LNCaP clone FGC (cell line): ENCODE results near the gene FOXN3.

ENCODE experiments used
- DNase-seq: peaks from one replicate; pipeline ENCODE4 v3.0.0-alpha.2; 2011; ENCODE audit warnings: low read depth
- H3K4me3 ChIP-seq: 2 replicates; pipeline ENCODE4 v1.5.1; 2011; ENCODE audit warnings: mild to moderate bottlenecking, low read depth, low read length, control low read depth
- CTCF ChIP-seq: IDR thresholded peaks from 2 replicates; pipeline ENCODE4 v1.5.1; 2012; ENCODE audit warnings: mild to moderate bottlenecking; ENCODE audit not compliant: control insufficient read depth, insufficient read depth; ENCODE audit errors: extremely low read depth

Gene FOXN3

GRCh38 chr14:89350152-89350551 is 66.9 kb downstream of the FOXN3 start:
- no peak overlapping the region for H3K4me3 ChIP-seq
- TF ChIP-seq CTCF, result no peak
- DNase-seq, result no peak

GRCh38 chr14:89349171-89350008 is 67.6 kb downstream of the FOXN3 start:
- DNase-seq, result no peak
- no peak for TF ChIP-seq CTCF
- H3K4me3 ChIP-seq, result no peak overlapping the region

GRCh38 chr14:89348722-89349121 is 68.3 kb downstream of the FOXN3 start:
- no peak overlapping the region for H3K4me3 ChIP-seq
- no peak for TF ChIP-seq CTCF
- no peak for DNase-seq

- no peak for DNase-seq
- H3K4me3 ChIP-seq, result no peak overlapping the region
- no peak for TF ChIP-seq CTCF
Measured at GRCh38 chr14:89347885-89348284, 69.1 kb downstream of the FOXN3 start.

GRCh38 chr14:89344920-89345254 is 72.1 kb downstream of the FOXN3 start:
- no peak for TF ChIP-seq CTCF
- DNase-seq, result no peak
- no peak overlapping the region for H3K4me3 ChIP-seq

- no peak overlapping the region for H3K4me3 ChIP-seq
- no peak for DNase-seq
- no peak for TF ChIP-seq CTCF
Measured at GRCh38 chr14:89343356-89343755, 73.7 kb downstream of the FOXN3 start.

GRCh38 chr14:89342049-89342448 is 75.0 kb downstream of the FOXN3 start:
- H3K4me3 ChIP-seq, result no peak overlapping the region
- no peak for TF ChIP-seq CTCF
- no peak for DNase-seq
